GM18909 (cell line): Measurements from ENCODE around the gene RASGEF1B.

ENCODE experiments used
- ATAC-seq: cut with Tn5 transposase; IDR thresholded peaks from one replicate; pipeline ENCODE4 v1.9.1; 2021; ENCODE audit warnings: mild to moderate bottlenecking; ENCODE audit not compliant: unreplicated experiment, poor library complexity

The RASGEF1B gene

GRCh38 chr4:81471588-81472280 lies at the start of gene RASGEF1B:
RASGEF1B (minus strand) TSS chr4:81471907; CDS start chr4:81459508, 12,399 bp downstream.
- peak; percentile 98 for ATAC-seq

GRCh38 chr4:81519856-81520255 lies 48.1 kb upstream of the RASGEF1B start:
- ATAC-seq, result no peak

GRCh38 chr4:81519427-81519773 lies 47.7 kb upstream of the RASGEF1B start:
- ATAC-seq, result no peak

GRCh38 chr4:81518762-81519426 lies 47.2 kb upstream of the RASGEF1B start:
- no peak for ATAC-seq

- ATAC-seq, result no peak
These were observed 44.5 kb upstream of the RASGEF1B start for GRCh38 chr4:81516241-81516640.

- no peak for ATAC-seq
These were observed 41.2 kb upstream of the RASGEF1B start for GRCh38 chr4:81512757-81513501.

- no peak for ATAC-seq
These were observed 40.5 kb upstream of the RASGEF1B start for GRCh38 chr4:81512001-81512756.

- ATAC-seq, result no peak
These were observed 39.0 kb upstream of the RASGEF1B start for GRCh38 chr4:81510643-81511178.

GRCh38 chr4:81509822-81510221 lies 38.1 kb upstream of the RASGEF1B start:
- ATAC-seq, result no peak

- no peak for ATAC-seq
These were observed 37.5 kb upstream of the RASGEF1B start for GRCh38 chr4:81509191-81509590.

GRCh38 chr4:81508411-81509185 lies 36.9 kb upstream of the RASGEF1B start:
- no peak for ATAC-seq

GRCh38 chr4:81507530-81507929 lies 35.8 kb upstream of the RASGEF1B start:
- no peak for ATAC-seq

- peak; percentile 71 for ATAC-seq
These were observed 35.0 kb upstream of the RASGEF1B start for GRCh38 chr4:81506731-81507130.

- ATAC-seq, result no peak
These were observed 34.0 kb upstream of the RASGEF1B start for GRCh38 chr4:81505726-81506125.

GRCh38 chr4:81505004-81505598 lies 33.4 kb upstream of the RASGEF1B start:
- peak; percentile 66 for ATAC-seq

GRCh38 chr4:81504112-81505003 lies 32.7 kb upstream of the RASGEF1B start:
- ATAC-seq, result no peak

- no peak for ATAC-seq
These were observed 31.9 kb upstream of the RASGEF1B start for GRCh38 chr4:81503586-81503985.

GRCh38 chr4:81502564-81502963 lies 30.9 kb upstream of the RASGEF1B start:
- no peak for ATAC-seq
